GM21576 (cell line): ENCODE data around the gene NT5DC2.

Experiments used
- ATAC-seq: cut with Tn5 transposase; IDR thresholded peaks from one replicate; pipeline ENCODE4 v1.9.1; 2021; ENCODE audit warnings: mild to moderate bottlenecking, moderate library complexity; ENCODE audit not compliant: unreplicated experiment

The NT5DC2 gene

GRCh38 chr3:52525680-52526561 lies 7.7 kb downstream of the NT5DC2 start:
- no peak for ATAC-seq

- no peak for ATAC-seq
These were observed 8.6 kb downstream of the NT5DC2 start for GRCh38 chr3:52524752-52525679.

DNA sequence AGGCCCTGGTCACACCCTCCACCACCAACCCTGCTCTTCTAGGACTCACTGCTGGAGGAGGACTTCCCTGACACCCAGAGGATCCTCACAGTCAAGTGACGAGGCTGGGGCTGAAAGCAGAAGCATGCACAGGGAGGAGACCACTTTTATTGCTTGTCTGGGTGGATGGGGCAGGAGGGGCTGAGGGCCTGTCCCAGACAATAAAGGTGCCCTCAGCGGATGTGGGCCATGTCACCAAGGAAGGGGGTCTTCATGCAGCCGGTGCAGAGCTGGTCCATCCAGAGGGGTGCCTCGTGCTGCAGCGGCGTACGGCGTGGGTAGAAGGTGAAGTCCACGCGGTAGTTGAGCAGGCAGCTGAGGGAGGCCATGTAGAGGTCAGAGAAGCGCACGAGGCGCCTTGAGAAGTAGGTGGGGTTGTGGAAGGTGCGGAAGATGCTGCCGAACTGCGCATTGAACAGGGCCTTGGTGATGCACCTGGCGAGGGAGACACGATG lies 9.4 kb downstream of the NT5DC2 start:
- no peak for ATAC-seq

DNA sequence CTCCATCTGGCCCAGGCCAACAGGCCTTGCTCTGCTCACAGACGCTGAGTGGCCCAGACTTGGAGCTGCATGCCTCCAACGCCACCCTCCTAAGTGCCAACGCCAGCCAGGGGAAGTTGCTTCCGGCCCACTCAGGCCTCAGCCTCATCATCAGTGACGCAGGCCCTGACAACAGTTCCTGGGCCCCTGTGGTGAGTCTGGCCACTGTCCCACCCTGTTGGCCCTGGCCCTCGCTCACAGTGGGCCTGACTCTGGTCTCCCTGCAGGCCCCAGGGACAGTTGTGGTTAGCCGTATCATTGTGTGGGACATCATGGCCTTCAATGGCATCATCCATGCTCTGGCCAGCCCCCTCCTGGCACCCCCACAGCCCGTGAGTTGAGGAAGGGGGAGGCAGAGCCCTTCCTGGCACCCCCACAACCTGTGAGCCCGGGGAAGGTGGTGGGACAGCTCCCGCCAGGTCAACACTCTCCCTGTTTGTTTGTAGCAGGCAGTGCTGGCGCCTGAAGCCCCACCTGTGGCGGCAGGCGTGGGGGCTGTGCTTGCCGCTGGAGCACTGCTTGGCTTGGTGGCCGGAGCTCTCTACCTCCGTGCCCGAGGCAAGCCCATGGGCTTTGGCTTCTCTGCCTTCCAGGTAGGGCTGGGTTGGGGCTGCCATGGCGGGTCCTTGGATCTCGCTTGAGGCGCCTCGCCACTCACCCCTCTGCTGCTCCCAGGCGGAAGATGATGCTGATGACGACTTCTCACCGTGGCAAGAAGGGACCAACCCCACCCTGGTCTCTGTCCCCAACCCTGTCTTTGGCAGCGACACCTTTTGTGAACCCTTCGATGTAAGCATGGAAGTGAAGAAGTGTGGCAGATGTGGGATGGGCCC lies 10.0 kb downstream of the NT5DC2 start:
- no peak for ATAC-seq

DNA sequence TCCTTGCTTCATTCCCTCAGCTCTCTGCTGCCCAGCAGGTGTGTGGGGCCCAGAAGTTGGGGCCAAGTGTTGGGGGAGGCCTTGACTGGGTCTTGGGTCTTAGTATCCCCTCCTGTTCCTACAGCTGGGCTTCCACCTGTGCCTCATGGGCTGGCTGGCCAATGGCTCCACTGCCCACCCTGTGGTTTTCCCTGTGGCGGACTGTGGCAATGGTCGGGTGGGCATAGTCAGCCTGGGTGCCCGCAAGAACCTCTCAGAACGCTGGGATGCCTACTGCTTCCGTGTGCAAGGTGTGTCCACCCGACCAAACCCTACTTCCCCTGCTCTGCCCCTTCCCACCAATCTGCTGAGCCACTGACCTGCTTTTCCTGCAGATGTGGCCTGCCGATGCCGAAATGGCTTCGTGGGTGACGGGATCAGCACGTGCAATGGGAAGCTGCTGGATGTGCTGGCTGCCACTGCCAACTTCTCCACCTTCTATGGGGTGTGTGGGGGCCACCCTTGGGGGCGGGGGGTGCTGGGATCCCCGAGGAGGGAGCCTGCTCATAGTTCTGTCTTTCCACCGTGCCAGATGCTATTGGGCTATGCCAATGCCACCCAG lies 10.9 kb downstream of the NT5DC2 start:
- no peak for ATAC-seq

DNA sequence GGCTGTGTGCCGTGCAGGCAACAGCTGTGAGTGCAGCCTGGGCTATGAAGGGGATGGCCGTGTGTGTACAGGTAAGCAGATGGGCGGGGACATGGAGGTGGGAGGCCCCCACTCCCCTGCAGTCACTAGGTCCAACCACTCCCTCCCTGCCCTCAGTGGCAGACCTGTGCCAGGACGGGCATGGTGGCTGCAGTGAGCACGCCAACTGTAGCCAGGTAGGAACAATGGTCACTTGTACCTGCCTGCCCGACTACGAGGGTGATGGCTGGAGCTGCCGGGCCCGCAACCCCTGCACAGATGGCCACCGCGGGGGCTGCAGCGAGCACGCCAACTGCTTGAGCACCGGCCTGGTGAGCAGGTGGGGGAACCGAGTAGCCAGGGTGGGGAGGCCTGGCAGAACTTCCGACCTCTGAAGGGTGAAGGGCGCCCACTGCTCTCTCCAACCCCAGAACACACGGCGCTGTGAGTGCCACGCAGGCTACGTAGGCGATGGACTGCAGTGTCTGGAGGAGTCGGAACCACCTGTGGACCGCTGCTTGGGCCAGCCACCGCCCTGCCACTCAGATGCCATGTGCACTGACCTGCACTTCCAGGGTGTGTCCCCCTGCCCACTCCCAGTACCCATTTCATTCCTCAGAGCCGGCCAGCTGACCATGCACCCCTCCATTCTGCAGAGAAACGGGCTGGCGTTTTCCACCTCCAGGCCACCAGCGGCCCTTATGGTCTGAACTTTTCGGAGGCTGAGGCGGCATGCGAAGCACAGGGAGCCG lies 11.6 kb downstream of the NT5DC2 start:
- no peak for ATAC-seq

DNA sequence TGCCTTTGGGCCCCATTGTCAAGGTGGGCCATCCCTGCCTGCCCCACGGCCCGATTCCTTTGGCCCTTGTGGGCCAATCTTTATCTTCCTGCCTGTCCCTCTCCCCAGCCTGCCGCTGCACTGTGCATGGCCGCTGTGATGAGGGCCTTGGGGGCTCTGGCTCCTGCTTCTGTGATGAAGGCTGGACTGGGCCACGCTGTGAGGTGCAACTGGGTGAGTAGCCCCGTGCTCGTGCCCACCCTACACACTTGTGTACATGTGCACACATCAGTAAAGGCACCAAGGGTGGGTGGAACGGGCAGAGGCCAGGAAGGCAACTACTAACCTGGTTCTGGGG lies 12.2 kb downstream of the NT5DC2 start:
- no peak for ATAC-seq

GRCh38 chr3:52520716-52521487 lies 12.8 kb downstream of the NT5DC2 start:
- no peak for ATAC-seq

DNA sequence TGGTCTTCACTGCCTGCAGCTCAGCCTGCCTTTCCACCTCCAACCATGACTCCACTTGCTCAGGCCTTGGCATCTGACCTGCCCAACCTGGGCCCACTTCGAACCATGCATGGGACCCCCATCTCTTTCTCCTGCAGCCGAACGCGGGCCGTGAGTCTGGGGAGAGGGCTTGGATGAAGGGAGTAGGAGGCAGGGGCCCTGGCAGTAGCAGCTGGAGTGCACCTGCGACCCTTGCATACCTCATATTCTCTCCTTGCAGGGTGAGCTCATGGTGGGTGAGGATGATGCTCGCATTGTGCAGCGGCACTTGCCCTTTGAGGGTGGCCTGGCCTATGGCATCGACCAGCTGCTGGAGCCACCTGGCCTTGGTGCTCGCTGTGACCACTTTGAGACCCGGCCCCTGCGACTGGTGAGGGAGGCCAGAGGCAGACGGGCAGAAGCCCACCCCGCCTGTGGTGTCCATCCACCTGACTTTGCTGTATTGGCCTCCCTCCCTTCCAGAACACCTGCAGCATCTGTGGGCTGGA lies 13.5 kb downstream of the NT5DC2 start:
- no peak for ATAC-seq

GRCh38 chr3:52519445-52520140 lies 14.1 kb downstream of the NT5DC2 start:
- no peak for ATAC-seq

DNA sequence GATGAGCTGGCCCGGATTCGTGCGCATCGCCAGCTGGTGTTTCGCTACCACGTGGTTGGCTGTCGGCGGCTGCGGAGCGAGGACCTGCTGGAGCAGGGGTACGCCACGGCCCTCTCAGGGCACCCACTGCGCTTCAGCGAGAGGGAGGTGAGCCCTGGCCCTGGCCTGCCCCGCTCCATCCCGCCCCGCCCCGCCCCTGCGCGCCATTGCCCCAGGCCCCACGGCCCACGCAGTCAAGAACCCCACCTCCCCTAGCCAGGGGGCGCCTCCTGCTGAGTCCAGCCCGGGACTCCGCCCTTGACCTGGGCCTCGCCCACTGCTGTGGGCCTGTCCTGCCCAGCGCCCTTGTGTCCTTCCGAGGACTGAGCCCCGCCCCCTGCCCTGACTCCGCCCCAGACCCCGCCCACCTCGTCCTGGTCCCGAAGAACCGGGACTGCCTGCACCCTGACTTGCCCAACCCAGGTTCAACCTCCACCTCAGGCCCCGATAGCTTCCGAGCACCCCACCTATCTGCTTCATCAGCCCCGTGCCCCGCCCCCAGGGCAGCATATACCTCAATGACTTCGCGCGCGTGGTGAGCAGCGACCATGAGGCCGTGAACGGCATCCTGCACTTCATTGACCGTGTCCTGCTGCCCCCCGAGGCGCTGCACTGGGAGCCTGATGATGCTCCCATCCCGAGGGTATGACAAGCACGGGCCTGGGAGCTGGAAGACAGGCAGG lies 14.8 kb downstream of the NT5DC2 start:
- ATAC-seq = no peak

GRCh38 chr3:52517796-52518722 lies 15.6 kb downstream of the NT5DC2 start:
- no peak for ATAC-seq

DNA sequence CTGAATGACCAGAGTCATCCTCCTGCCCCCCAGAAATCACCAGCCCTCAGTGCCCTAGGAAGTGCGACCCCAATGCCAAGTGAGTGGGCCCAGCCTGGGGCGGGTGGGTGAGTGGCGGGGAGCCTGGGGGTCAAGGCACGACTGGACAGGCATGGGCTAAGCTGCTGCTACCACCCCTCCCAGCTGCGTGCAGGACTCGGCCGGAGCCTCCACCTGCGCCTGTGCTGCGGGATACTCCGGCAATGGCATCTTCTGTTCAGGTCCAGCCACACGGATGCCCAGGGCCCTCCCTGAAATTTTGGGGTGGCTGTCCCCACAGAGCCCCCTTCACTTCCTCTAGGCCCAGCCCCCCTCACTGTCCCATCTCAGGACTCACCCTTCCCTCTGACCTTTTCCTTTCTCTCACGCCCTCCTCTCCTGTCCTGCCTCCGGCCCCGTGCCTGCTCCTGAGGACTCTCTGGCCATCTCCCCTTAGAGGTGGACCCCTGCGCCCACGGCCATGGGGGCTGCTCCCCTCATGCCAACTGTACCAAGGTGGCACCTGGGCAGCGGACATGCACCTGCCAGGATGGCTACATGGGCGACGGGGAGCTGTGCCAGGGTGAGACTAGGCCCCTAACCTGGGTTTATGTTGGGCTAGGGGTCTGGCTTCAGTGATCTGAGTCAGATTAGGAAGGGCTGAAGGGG lies 17.0 kb downstream of the NT5DC2 start:
- ATAC-seq = no peak

- no peak for ATAC-seq
These were observed 18.5 kb downstream of the NT5DC2 start for GRCh38 chr3:52515192-52515591.

DNA sequence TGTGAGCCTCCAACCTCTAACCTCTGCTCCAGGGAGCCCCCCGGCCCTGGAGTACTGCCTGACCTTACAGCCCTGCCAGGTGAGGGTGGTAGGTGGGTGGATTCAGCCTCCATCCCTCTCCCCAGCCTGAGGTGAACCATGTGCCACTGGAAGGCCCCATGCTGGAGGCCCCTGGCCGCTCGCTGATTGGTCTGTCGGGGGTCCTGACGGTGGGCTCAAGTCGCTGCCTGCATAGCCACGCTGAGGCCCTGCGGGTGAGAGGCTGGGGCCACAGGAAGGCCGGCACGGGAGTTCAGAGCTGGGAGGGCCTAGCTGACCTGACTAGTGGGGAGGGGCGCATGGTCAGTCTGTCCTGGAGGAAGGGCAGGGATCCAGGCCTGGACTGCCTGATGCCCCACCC lies 19.1 kb downstream of the NT5DC2 start:
- ATAC-seq = no peak

DNA sequence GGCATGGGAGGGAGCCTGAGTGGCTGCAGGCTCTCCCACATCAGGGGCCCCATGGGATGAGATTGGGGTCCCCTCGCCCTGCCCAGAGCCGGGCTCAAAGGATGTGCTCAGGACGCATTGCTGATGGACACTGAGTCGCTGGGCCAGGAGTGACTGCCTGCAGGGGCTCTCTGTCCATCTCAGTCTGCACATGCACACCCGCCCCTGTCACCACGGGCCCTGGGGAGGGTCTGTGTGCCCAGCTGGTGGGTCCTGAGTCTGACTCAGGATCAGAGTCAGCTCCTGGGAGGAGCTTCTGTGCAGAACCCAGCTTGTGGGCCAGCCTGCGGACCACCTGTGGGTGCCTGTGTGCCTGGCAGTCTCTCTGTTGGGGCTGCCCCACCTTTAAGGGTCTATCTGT lies 20.4 kb downstream of the NT5DC2 start:
- no peak for ATAC-seq
